Measurements from ENCODE around the gene TRIM58. TPM values are rescaled to one million over a fixed set of nuclear protein-coding genes. Genes with fewer than 3 reads are reported as not detected.

TRIM58 gene
- total RNA-seq, 2 experiments from 2014 or later = 0.11 TPM; not detected in 1

- Mint-ChIP-seq H3K27ac (no peak overlapping the region), H3K4me1 (ENCODE audit: low read depth) (no peaks in the 10 kb centered on the region), H3K36me3 (ENCODE audit: low read depth) (no peaks in the 10 kb centered on the region), H3K4me3 (no peak overlapping the region), H3K27me3 (no peaks in the 10 kb centered on the region), H3K9me3 (no peaks in the 10 kb centered on the region)
- ATAC-seq (no peak), DNase-seq (no peak)
- TF ChIP-seq, protein P1, sequence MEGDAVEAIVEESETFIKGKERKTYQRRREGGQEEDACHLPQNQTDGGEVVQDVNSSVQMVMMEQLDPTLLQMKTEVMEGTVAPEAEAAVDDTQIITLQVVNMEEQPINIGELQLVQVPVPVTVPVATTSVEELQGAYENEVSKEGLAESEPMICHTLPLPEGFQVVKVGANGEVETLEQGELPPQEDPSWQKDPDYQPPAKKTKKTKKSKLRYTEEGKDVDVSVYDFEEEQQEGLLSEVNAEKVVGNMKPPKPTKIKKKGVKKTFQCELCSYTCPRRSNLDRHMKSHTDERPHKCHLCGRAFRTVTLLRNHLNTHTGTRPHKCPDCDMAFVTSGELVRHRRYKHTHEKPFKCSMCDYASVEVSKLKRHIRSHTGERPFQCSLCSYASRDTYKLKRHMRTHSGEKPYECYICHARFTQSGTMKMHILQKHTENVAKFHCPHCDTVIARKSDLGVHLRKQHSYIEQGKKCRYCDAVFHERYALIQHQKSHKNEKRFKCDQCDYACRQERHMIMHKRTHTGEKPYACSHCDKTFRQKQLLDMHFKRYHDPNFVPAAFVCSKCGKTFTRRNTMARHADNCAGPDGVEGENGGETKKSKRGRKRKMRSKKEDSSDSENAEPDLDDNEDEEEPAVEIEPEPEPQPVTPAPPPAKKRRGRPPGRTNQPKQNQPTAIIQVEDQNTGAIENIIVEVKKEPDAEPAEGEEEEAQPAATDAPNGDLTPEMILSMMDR (IDR thresholded peaks at IDR 0.05) = no peak
- intact Hi-C loops (cut with micrococcal nuclease) = no loop called here
- POLR2A ChIA-PET = no interaction called here
- CTCF ChIA-PET = no interaction called here
Measured at GRCh38 chr1:247829656-247830055, 27.3 kb upstream of the TRIM58 start.

GRCh38 chr1:247833601-247834000 is 23.4 kb upstream of the TRIM58 start:
- no peaks in the 10 kb centered on the region for H3K4me1 Mint-ChIP-seq (ENCODE audit: low read depth)
- ChIA-PET POLR2A (no interaction called here), CTCF (no interaction called here)
- no peak overlapping the region for H3K27ac Mint-ChIP-seq
- no peak for DNase-seq
- TF ChIP-seq, protein P1 (IDR thresholded peaks at IDR 0.05) = no peak
- H3K27me3 Mint-ChIP-seq = no peaks in the 10 kb centered on the region
- H3K36me3 Mint-ChIP-seq (ENCODE audit: low read depth) = no peaks in the 10 kb centered on the region
- H3K9me3 Mint-ChIP-seq = no peaks in the 10 kb centered on the region
- intact Hi-C loops (cut with micrococcal nuclease) = no loop called here
- no peak for ATAC-seq
- H3K4me3 Mint-ChIP-seq = no peak overlapping the region

- no peaks in the 10 kb centered on the region for H3K9me3 Mint-ChIP-seq
- H3K27me3 Mint-ChIP-seq = no peaks in the 10 kb centered on the region
- ATAC-seq (no peak), DNase-seq (no peak)
- no peaks in the 10 kb centered on the region for H3K36me3 Mint-ChIP-seq (ENCODE audit: low read depth)
- CTCF ChIA-PET = no interaction called here
- H3K27ac Mint-ChIP-seq = no peak overlapping the region
- H3K4me3 Mint-ChIP-seq = no peak overlapping the region
- intact Hi-C loops (cut with micrococcal nuclease) = no loop called here
- peaks cover 3% of the 10 kb centered on the region for H3K4me1 Mint-ChIP-seq (ENCODE audit: low read depth)
- TF ChIP-seq, protein P1 (IDR thresholded peaks at IDR 0.05) = no peak
- POLR2A ChIA-PET = no interaction called here
Measured at GRCh38 chr1:247840818-247841217, 16.2 kb upstream of the TRIM58 start.

DNA sequence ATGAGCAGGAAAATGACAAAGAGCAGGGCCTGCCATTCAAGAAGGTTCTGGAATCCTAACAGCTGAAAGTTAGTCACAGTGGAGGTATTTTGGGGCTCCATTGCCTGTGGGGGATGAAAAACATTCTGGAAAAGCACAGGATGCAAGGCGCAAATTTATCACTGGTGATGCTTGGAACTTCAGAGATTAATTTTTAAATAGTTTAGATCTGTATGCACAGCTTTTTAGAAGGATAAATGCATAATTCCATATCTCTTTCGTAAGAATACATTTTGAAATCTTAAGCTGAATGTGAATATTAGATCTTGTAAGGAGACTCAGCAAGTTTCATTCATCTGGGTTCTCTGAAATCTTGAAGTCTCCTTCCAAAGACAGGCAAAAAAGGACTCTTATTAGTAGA is 15.2 kb upstream of the TRIM58 start, which contains the start of gene OR11L1:
Gene OR11L1, minus strand, starts transcription at position 101 of the 400 bp plus-strand sequence. Its CDS starts 0 bp downstream, at position 101.
- peaks cover 3% of the 10 kb centered on the region for H3K4me1 Mint-ChIP-seq (ENCODE audit: low read depth)
- H3K36me3 Mint-ChIP-seq (ENCODE audit: low read depth) = no peaks in the 10 kb centered on the region
- H3K4me3 Mint-ChIP-seq = no peak within 1 kb of the TSS
- CTCF ChIA-PET = no interaction called here
- ATAC-seq (no peak), DNase-seq (no peak)
- no peak within 1 kb of the TSS for H3K27ac Mint-ChIP-seq
- no peaks in the 10 kb centered on the region for H3K27me3 Mint-ChIP-seq
- intact Hi-C loops (cut with micrococcal nuclease) = no loop called here
- H3K9me3 Mint-ChIP-seq = no peaks in the 10 kb centered on the region
- POLR2A ChIA-PET = no interaction called here
- TF ChIP-seq, protein P1 (IDR thresholded peaks at IDR 0.05) = no peak

DNA sequence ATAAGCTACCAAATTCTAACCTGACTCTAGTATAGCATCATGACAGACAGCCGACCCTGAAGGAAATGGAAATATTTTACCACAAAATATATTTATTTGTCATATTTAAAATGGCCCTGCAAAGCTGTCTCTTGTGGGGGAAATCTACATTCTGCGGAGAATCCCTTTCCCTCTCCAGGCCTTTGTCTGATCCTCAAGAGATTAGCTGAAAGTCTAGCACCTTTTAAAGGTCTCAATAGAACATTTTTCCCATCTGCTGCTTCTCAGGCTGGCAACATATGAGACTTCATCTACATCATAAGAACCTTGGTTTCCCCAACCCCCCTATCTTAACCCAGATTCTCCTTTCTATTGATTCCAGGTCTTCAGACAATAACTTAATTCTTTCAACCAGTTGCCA is 13.6 kb upstream of the TRIM58 start:
- Mint-ChIP-seq H3K36me3 (ENCODE audit: low read depth) (no peaks in the 10 kb centered on the region), H3K27ac (no peak overlapping the region), H3K4me1 (ENCODE audit: low read depth) (peaks cover 3% of the 10 kb centered on the region), H3K9me3 (no peaks in the 10 kb centered on the region), H3K27me3 (no peaks in the 10 kb centered on the region), H3K4me3 (no peak overlapping the region)
- TF ChIP-seq, protein P1 (IDR thresholded peaks at IDR 0.05) = no peak
- POLR2A ChIA-PET = no interaction called here
- intact Hi-C loops (cut with micrococcal nuclease) = no loop called here
- ATAC-seq (no peak), DNase-seq (no peak)
- CTCF ChIA-PET = no interaction called here

All from activated CD8-positive, alpha-beta T cell treated with anti-CD3 and anti-CD28 coated beads for 36 hours (primary cell).